OCI-LY7 (cell line): Measurements from ENCODE around the gene TMEM143. TPM values are rescaled to one million over a fixed set of nuclear protein-coding genes. Genes with fewer than 3 reads are reported as not detected.
"Not testable (repeated sequence)": the region's sequence is repeated elsewhere in the genome, so short reads cannot be mapped to it uniquely, and the experiment has no call there.

ENCODE experiments used
- BruUV-seq: library from RNA; stranded (reverse); fragments of 400-500 nt; replicated peaks from 2 replicates; lab custom pipeline; 2021; lab: Mats Ljungman, UMichigan
- CTCF ChIA-PET: fragments of 300-600 bp; sonication (Branson Sonifier 250); formaldehyde crosslinking; loops from one replicate; lab custom pipeline; 2022; ENCODE audit warnings: antibody characterized with exemption; ENCODE audit not compliant: unreplicated experiment; lab: Charles Lee
- POLR2A ChIA-PET: fragments of 300-600 bp; sonication (Branson Sonifier 250); formaldehyde crosslinking; loops from one replicate; lab custom pipeline; 2022; ENCODE audit warnings: antibody characterized with exemption; lab: Charles Lee
- DNase-seq: peaks from one replicate; pipeline ENCODE4 v3.0.0-alpha.2; 2015; ENCODE audit warnings: low spot score
- H2AFZ ChIP-seq: fragments of 200-600 bp; sonication (generic), shearing (Covaris generic); 2 replicates; pipeline ENCODE4 v1.6.1; 2014; ENCODE audit warnings: mild to moderate bottlenecking, antibody characterized with exemption, low read length, moderate library complexity
- H3K27ac ChIP-seq: fragments of 200-600 bp; sonication (generic); 2 replicates; pipeline ENCODE4 v1.5.1; 2014; ENCODE audit warnings: mixed run types, low read depth, mild to moderate bottlenecking, moderate library complexity, low read length, inconsistent platforms; ENCODE audit not compliant: poor library complexity, severe bottlenecking
- H3K36me3 ChIP-seq: fragments of 200-600 bp; sonication (generic); 2 replicates; pipeline ENCODE4 v1.6.1; 2014; ENCODE audit warnings: mild to moderate bottlenecking, antibody characterized with exemption, low read length, moderate library complexity, mixed read lengths; ENCODE audit not compliant: insufficient read depth
- H3K4me1 ChIP-seq: fragments of 200-600 bp; sonication (generic); 2 replicates; pipeline ENCODE4 v1.5.1; 2014; ENCODE audit warnings: mild to moderate bottlenecking, low read length; ENCODE audit not compliant: insufficient read depth, poor library complexity, severe bottlenecking
- H3K4me2 ChIP-seq: fragments of 200-600 bp; sonication (generic); 2 replicates; pipeline ENCODE4 v1.6.1; 2014; ENCODE audit warnings: mild to moderate bottlenecking, low read length
- H3K4me3 ChIP-seq: fragments of 200-600 bp; sonication (generic); 2 replicates; pipeline ENCODE4 v1.5.1; 2014; ENCODE audit warnings: mild to moderate bottlenecking, low read depth, low read length; ENCODE audit not compliant: poor library complexity, severe bottlenecking
- H3K79me2 ChIP-seq: fragments of 200-600 bp; sonication (generic); 2 replicates; pipeline ENCODE4 v1.6.1; 2016; ENCODE audit warnings: low read depth, mild to moderate bottlenecking, low read length, moderate library complexity, mixed read lengths; ENCODE audit not compliant: insufficient read depth
- H3K9me2 ChIP-seq: fragments of 200-600 bp; sonication (generic); 2 replicates; pipeline ENCODE4 v1.6.1; 2016; ENCODE audit warnings: mild to moderate bottlenecking, low read length, mixed read lengths; ENCODE audit not compliant: insufficient read depth
- H3K9me3 ChIP-seq: fragments of 200-600 bp; sonication (generic); 2 replicates; pipeline ENCODE4 v1.6.1; 2014; ENCODE audit warnings: mild to moderate bottlenecking, mixed run types, low read length, mixed read lengths
- H4K20me1 ChIP-seq: fragments of 200-600 bp; sonication (generic); 2 replicates; pipeline ENCODE4 v1.6.1; 2014; ENCODE audit warnings: mild to moderate bottlenecking, antibody characterized with exemption, low read length, moderate library complexity, mixed read lengths; ENCODE audit not compliant: insufficient read depth
- CTCF ChIP-seq: fragments of 200-600 bp; sonication (generic); conservative IDR thresholded peaks from 2 replicates; pipeline ENCODE4 v1.5.1; 2014; ENCODE audit warnings: mild to moderate bottlenecking, antibody characterized with exemption, low read length, moderate library complexity, mixed read lengths
- EZH2phosphoT487 ChIP-seq: fragments of 200-600 bp; sonication (generic); IDR thresholded peaks from 2 replicates; pipeline ENCODE4 v1.6.1; 2018; ENCODE audit warnings: low read depth, borderline replicate concordance, mild to moderate bottlenecking, mixed run types, antibody characterized with exemption, low read length, moderate library complexity, mixed read lengths
- intact Hi-C: fragments of 100-400 bp; cut with micrococcal nuclease; formaldehyde crosslinking; loops from one replicate; pipeline ENCODE4 v1.10.0; 2022; ENCODE audit not compliant: unreplicated experiment
- total RNA-seq, 2 experiments: library from RNA; depleted of rRNA in 1 of 2; stranded (reverse); fragments of >200 nt in 1 of 2; shearing (Covaris generic) in 1 of 2; gene quantifications; 2 replicates each; pipeline ENCODE4 v1.2.3, GENCODE V29; 2014 to 2022

TMEM143 gene
- total RNA-seq, 2 experiments from 2014 or later, result 31.1 to 31.4 TPM

DNA sequence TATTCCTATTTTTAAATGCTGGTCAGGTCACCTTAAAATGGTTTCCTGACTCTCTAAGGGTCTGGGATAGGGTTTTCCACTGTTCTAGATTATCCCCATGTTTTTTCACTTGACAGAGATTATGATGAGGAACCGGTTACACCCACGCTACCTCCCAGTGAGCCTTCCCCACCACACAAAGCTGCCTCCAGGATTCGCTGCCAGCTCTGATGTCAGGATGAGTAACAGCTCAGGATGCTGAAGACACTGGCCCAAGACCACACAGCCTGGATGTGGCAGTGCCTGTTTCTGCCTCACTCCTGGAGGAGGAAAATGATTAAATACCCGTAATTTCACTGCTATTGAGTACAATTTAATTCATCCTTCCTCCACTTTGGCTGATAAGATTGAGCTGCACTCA is 70.9 kb downstream of the TMEM143 start:
- TF ChIP-seq CTCF (no peak), EZH2phosphoT487 (no peak)
- no peak for DNase-seq
- no peaks in the 10 kb centered on the region for H3K4me1 ChIP-seq
- H3K4me2 ChIP-seq, result no peak overlapping the region
- H3K9me3 ChIP-seq, result no peaks in the 10 kb centered on the region
- H3K79me2 ChIP-seq, result no peaks in the 10 kb centered on the region
- H3K36me3 ChIP-seq, result no peaks in the 10 kb centered on the region
- ChIA-PET POLR2A (interaction anchor here (0.6 kb wide), 1 partner anchor 211 kb away, joined by 3 read pairs; no protein-coding TSS in a partner anchor), CTCF (no interaction called here)
- no peaks in the 10 kb centered on the region for H3K9me2 ChIP-seq
- H2AFZ ChIP-seq, result no peak overlapping the region
- no peak overlapping the region for H3K4me3 ChIP-seq
- no peak overlapping the region for H3K27ac ChIP-seq
- intact Hi-C loops, result no loop called here
- no TSS peak for BruUV-seq
- no peaks in the 10 kb centered on the region for H4K20me1 ChIP-seq

DNA sequence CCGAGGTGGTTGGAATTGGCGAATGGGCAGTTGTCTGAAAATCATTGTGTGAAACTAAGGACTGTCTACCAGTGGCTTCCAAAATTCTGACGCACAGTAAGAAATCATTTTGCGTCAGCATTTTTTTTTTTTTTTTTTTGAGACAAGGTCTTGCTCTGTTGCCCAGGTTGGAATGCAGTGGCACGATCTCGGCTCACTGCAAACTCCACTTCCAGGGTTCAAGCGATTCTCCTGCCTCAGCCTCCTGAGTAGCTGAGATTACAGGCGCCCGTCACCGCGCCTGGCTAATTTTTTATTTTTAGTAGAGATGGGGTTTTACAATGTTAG is 72.3 kb downstream of the TMEM143 start:
- H3K79me2 ChIP-seq, H3K9me3 ChIP-seq, H3K4me1 ChIP-seq, H3K27ac ChIP-seq, BruUV-seq, H4K20me1 ChIP-seq, H2AFZ ChIP-seq, DNase-seq, H3K9me2 ChIP-seq, H3K36me3 ChIP-seq, POLR2A ChIA-PET, CTCF ChIA-PET: not testable (repeated sequence)
- H3K4me3 ChIP-seq, result peak overlapping the region; percentile 52
- H3K4me2 ChIP-seq, result peak overlapping the region; percentile 61
- intact Hi-C loops, result loop anchor here (1.0 kb wide), 1 partner anchor 24 kb away; no protein-coding TSS in a partner anchor

GRCh38 chr19:48290771-48291488 is 72.8 kb downstream of the TMEM143 start:
- no peaks in the 10 kb centered on the region for H3K79me2 ChIP-seq
- ChIA-PET CTCF (no interaction called here), POLR2A (no interaction called here)
- no peaks in the 10 kb centered on the region for H3K4me1 ChIP-seq
- peak; percentile 52 for DNase-seq
- peak overlapping the region; percentile 52 for H3K4me3 ChIP-seq
- H3K9me3 ChIP-seq, result no peaks in the 10 kb centered on the region
- H3K27ac ChIP-seq, result no peak overlapping the region
- TF ChIP-seq CTCF (peak; percentile 97; the same call in 1 of the 2 replicates), EZH2phosphoT487 (no peak)
- no peaks in the 10 kb centered on the region for H3K9me2 ChIP-seq
- intact Hi-C loops, result loop anchor here (1.0 kb wide), 1 partner anchor 24 kb away; no protein-coding TSS in a partner anchor
- H4K20me1 ChIP-seq, result no peaks in the 10 kb centered on the region
- H2AFZ ChIP-seq, result peak overlapping the region; percentile 51; the same call in 1 of the 2 replicates
- H3K36me3 ChIP-seq, result no peaks in the 10 kb centered on the region
- H3K4me2 ChIP-seq, result peak overlapping the region; percentile 61
- BruUV-seq, result no TSS peak
